ENCODE results near the gene HFE.
"Not testable (repeated sequence)": the region's sequence is repeated elsewhere in the genome, so short reads cannot be mapped to it uniquely, and the experiment has no call there.

Gene HFE

GRCh38 chr6:26107935-26108334 lies 20.7 kb downstream of the HFE start:
- DNase-seq (ENCODE audit: low read depth in 2 of 2), result no peak

- DNase-seq (ENCODE audit: low read depth in 2 of 2), result no peak
These were observed 22.5 kb downstream of the HFE start for GRCh38 chr6:26109772-26110171.

- no peak for DNase-seq (ENCODE audit: low read depth in 2 of 2)
These were observed 26.3 kb downstream of the HFE start for GRCh38 chr6:26113570-26113969.

- DNase-seq (ENCODE audit: low read depth in 2 of 2), result no peak
These were observed 28.0 kb downstream of the HFE start for GRCh38 chr6:26115226-26115625.

- no peak for DNase-seq (ENCODE audit: low read depth in 2 of 2)
These were observed 29.0 kb downstream of the HFE start for GRCh38 chr6:26116267-26116666.

GRCh38 chr6:26118999-26119398 lies 31.8 kb downstream of the HFE start:
- no peak for DNase-seq (ENCODE audit: low read depth in 2 of 2)

- DNase-seq (ENCODE audit: low read depth in 2 of 2), result not testable (repeated sequence)
These were observed 32.9 kb downstream of the HFE start for GRCh38 chr6:26120115-26120514.

GRCh38 chr6:26120807-26121140 lies 33.5 kb downstream of the HFE start:
- no peak for DNase-seq (ENCODE audit: low read depth in 2 of 2)

GRCh38 chr6:26121141-26122004 lies 34.1 kb downstream of the HFE start:
- DNase-seq (ENCODE audit: low read depth in 2 of 2), result no peak

- no peak for DNase-seq (ENCODE audit: low read depth in 2 of 2)
These were observed 34.8 kb downstream of the HFE start for GRCh38 chr6:26122005-26122388.

GRCh38 chr6:26122402-26122792 lies 35.2 kb downstream of the HFE start:
- no peak for DNase-seq (ENCODE audit: low read depth in 2 of 2)

- DNase-seq (ENCODE audit: low read depth in 2 of 2), result peak; percentile 98 to 99
These were observed 35.8 kb downstream of the HFE start for GRCh38 chr6:26122793-26123674.

GRCh38 chr6:26123675-26123946 lies 36.4 kb downstream of the HFE start:
- no peak for DNase-seq (ENCODE audit: low read depth in 2 of 2)

GRCh38 chr6:26123947-26124780 lies 36.9 kb downstream of the HFE start:
- peak; percentile 98 to 99 for DNase-seq (ENCODE audit: low read depth in 2 of 2)

GRCh38 chr6:26124781-26125685 lies 37.8 kb downstream of the HFE start:
- no peak for DNase-seq (ENCODE audit: low read depth in 2 of 2)

GRCh38 chr6:26126394-26127235 lies 39.4 kb downstream of the HFE start:
- no peak for DNase-seq (ENCODE audit: low read depth in 2 of 2)

- no peak for DNase-seq (ENCODE audit: low read depth in 2 of 2)
These were observed 41.0 kb downstream of the HFE start for GRCh38 chr6:26128013-26128771.

GRCh38 chr6:26129656-26130055 lies 42.4 kb downstream of the HFE start:
- no peak for DNase-seq (ENCODE audit: low read depth in 2 of 2)

GRCh38 chr6:26130581-26131249 lies 43.5 kb downstream of the HFE start:
- DNase-seq (ENCODE audit: low read depth in 2 of 2), result no peak

Data from fibroblast of skin of left biceps (primary cell).